ENCODE results near the gene RNU5B-1. TPM values are rescaled to one million over a fixed set of nuclear protein-coding genes. Genes with fewer than 3 reads are reported as not detected.

Gene RNU5B-1
- polyA plus RNA-seq, 4 donors, result not detected

GRCh38 chr15:65287520-65287855 is 17.0 kb upstream of the RNU5B-1 start:
- no peak for DNase-seq (ENCODE audit: low read depth in 4 of 4, low spot score in 3 of 4)

- DNase-seq (ENCODE audit: low read depth in 4 of 4, low spot score in 3 of 4), result no peak
These were observed 15.1 kb upstream of the RNU5B-1 start for GRCh38 chr15:65289261-65289854.

GRCh38 chr15:65290228-65290627 is 14.2 kb upstream of the RNU5B-1 start:
- DNase-seq (ENCODE audit: low read depth in 4 of 4, low spot score in 3 of 4), result no peak

GRCh38 chr15:65292938-65293518 is 11.4 kb upstream of the RNU5B-1 start:
- DNase-seq (ENCODE audit: low read depth in 4 of 4, low spot score in 3 of 4), result no peak

- no peak for DNase-seq (ENCODE audit: low read depth in 4 of 4, low spot score in 3 of 4)
These were observed 5.7 kb upstream of the RNU5B-1 start for GRCh38 chr15:65298731-65299130.

- DNase-seq (ENCODE audit: low read depth in 4 of 4, low spot score in 3 of 4), result no peak
These were observed 3.5 kb upstream of the RNU5B-1 start for GRCh38 chr15:65300924-65301441.

GRCh38 chr15:65302061-65302460 is 2.4 kb upstream of the RNU5B-1 start:
- DNase-seq (ENCODE audit: low read depth in 4 of 4, low spot score in 3 of 4), result no peak

GRCh38 chr15:65303687-65304380 is 643 bp upstream of the RNU5B-1 start:
- DNase-seq (ENCODE audit: low read depth in 4 of 4, low spot score in 3 of 4), result peak in 3 of 4 donors; percentile 56 to 60 (median 58)

GRCh38 chr15:65305150-65305758 is 777 bp downstream of the RNU5B-1 start:
- DNase-seq (ENCODE audit: low read depth in 4 of 4, low spot score in 3 of 4), result no peak

- DNase-seq (ENCODE audit: low read depth in 4 of 4, low spot score in 3 of 4), result no peak
These were observed 1.3 kb downstream of the RNU5B-1 start for GRCh38 chr15:65305776-65306175.

- DNase-seq (ENCODE audit: low read depth in 4 of 4, low spot score in 3 of 4), result no peak
These were observed 2.1 kb downstream of the RNU5B-1 start for GRCh38 chr15:65306551-65306950.

- DNase-seq (ENCODE audit: low read depth in 4 of 4, low spot score in 3 of 4), result no peak
These were observed 3.5 kb downstream of the RNU5B-1 start for GRCh38 chr15:65307978-65308377.

- DNase-seq (ENCODE audit: low read depth in 4 of 4, low spot score in 3 of 4), result no peak
These were observed 5.5 kb downstream of the RNU5B-1 start for GRCh38 chr15:65309882-65310418.

GRCh38 chr15:65310431-65311137 is 6.1 kb downstream of the RNU5B-1 start:
- no peak for DNase-seq (ENCODE audit: low read depth in 4 of 4, low spot score in 3 of 4)

GRCh38 chr15:65311760-65312159 is 7.3 kb downstream of the RNU5B-1 start:
- DNase-seq (ENCODE audit: low read depth in 4 of 4, low spot score in 3 of 4), result no peak

GRCh38 chr15:65312400-65312916 is 8.0 kb downstream of the RNU5B-1 start:
- no peak for DNase-seq (ENCODE audit: low read depth in 4 of 4, low spot score in 3 of 4)

- DNase-seq (ENCODE audit: low read depth in 4 of 4, low spot score in 3 of 4), result peak in 2 of 4 donors; percentile 68 to 78
These were observed 14.4 kb downstream of the RNU5B-1 start for GRCh38 chr15:65318870-65319356.

- no peak for DNase-seq (ENCODE audit: low read depth in 4 of 4, low spot score in 3 of 4)
These were observed 18.6 kb downstream of the RNU5B-1 start for GRCh38 chr15:65323071-65323511.

GRCh38 chr15:65326117-65326526 is 21.6 kb downstream of the RNU5B-1 start:
- no peak for DNase-seq (ENCODE audit: low read depth in 4 of 4, low spot score in 3 of 4)

- no peak for DNase-seq (ENCODE audit: low read depth in 4 of 4, low spot score in 3 of 4)
These were observed 22.3 kb downstream of the RNU5B-1 start for GRCh38 chr15:65326818-65327217.

Data from right renal pelvis (tissue), 4 donors.